Loucy (cell line): ENCODE results near the gene LAMB4.

Experiments
- H2AFZ ChIP-seq: fragments of 200-600 bp; sonication (generic); 2 replicates; pipeline ENCODE4 v1.6.0; 2016; ENCODE audit warnings: antibody characterized with exemption, mild to moderate bottlenecking, low read length, moderate library complexity
- H3F3A ChIP-seq: fragments of 200-600 bp; 2 replicates; pipeline ENCODE4 v1.6.0; 2016; ENCODE audit warnings: antibody characterized with exemption, low read depth, mild to moderate bottlenecking
- H3K27me3 ChIP-seq: fragments of 200-600 bp; sonication (generic); 2 replicates; pipeline ENCODE4 v1.6.1; 2014; ENCODE audit warnings: low read length, mild to moderate bottlenecking; ENCODE audit not compliant: insufficient read depth, poor library complexity, severe bottlenecking
- H3K36me3 ChIP-seq: fragments of 200-600 bp; sonication (generic); 2 replicates; pipeline ENCODE4 v1.6.1; 2016; ENCODE audit warnings: low read length; ENCODE audit not compliant: insufficient read depth
- H3K4me1 ChIP-seq: fragments of 200-600 bp; sonication (generic); 2 replicates; pipeline ENCODE4 v1.5.1; 2014; ENCODE audit warnings: low read length, mild to moderate bottlenecking; ENCODE audit not compliant: insufficient read depth, poor library complexity, severe bottlenecking
- H3K4me2 ChIP-seq: fragments of 200-600 bp; sonication (generic); 2 replicates; pipeline ENCODE4 v1.6.0; 2014; ENCODE audit warnings: antibody characterized with exemption, low read length, low read depth, mild to moderate bottlenecking; ENCODE audit not compliant: poor library complexity, severe bottlenecking
- H3K4me3 ChIP-seq: fragments of 200-600 bp; sonication (generic); 2 replicates; pipeline ENCODE4 v1.5.1; 2014; ENCODE audit warnings: low read length, mild to moderate bottlenecking, mixed read lengths; ENCODE audit not compliant: poor library complexity, severe bottlenecking
- H3K79me2 ChIP-seq: fragments of 200-600 bp; sonication (generic); 2 replicates; pipeline ENCODE4 v1.6.1; 2014; ENCODE audit warnings: low read length; ENCODE audit not compliant: insufficient read depth
- H3K9ac ChIP-seq: fragments of 200-600 bp; sonication (generic); 2 replicates; pipeline ENCODE4 v1.6.0; 2014; ENCODE audit warnings: mild to moderate bottlenecking, low read depth, low read length, moderate library complexity; ENCODE audit not compliant: poor library complexity, severe bottlenecking
- H3K9me2 ChIP-seq: fragments of 200-600 bp; sonication (generic); replicated peaks from 2 replicates; pipeline ENCODE4 v1.6.1; 2016; ENCODE audit warnings: low read depth, low read length, mixed read lengths
- H3K9me3 ChIP-seq: fragments of 200-600 bp; sonication (generic); 2 replicates; pipeline ENCODE4 v1.6.1; 2014; ENCODE audit warnings: mild to moderate bottlenecking, antibody characterized with exemption, low read length, low read depth; ENCODE audit not compliant: insufficient read depth
- H4K20me1 ChIP-seq: fragments of 200-600 bp; sonication (generic); 2 replicates; pipeline ENCODE4 v1.6.0; 2014; ENCODE audit warnings: antibody characterized with exemption, low read length, mild to moderate bottlenecking; ENCODE audit not compliant: insufficient read depth, poor library complexity, severe bottlenecking
- CTCF ChIP-seq: fragments of 200-600 bp; sonication (generic); conservative IDR thresholded peaks from 2 replicates; pipeline ENCODE4 v1.5.1; 2014; ENCODE audit warnings: mild to moderate bottlenecking, antibody characterized with exemption, low read length
- EZH2phosphoT487 ChIP-seq: fragments of 200-600 bp; IDR thresholded peaks from 2 replicates; pipeline ENCODE4 v1.6.1; 2018; ENCODE audit warnings: antibody characterized with exemption, mild to moderate bottlenecking, moderate library complexity, borderline replicate concordance

The LAMB4 gene

DNA sequence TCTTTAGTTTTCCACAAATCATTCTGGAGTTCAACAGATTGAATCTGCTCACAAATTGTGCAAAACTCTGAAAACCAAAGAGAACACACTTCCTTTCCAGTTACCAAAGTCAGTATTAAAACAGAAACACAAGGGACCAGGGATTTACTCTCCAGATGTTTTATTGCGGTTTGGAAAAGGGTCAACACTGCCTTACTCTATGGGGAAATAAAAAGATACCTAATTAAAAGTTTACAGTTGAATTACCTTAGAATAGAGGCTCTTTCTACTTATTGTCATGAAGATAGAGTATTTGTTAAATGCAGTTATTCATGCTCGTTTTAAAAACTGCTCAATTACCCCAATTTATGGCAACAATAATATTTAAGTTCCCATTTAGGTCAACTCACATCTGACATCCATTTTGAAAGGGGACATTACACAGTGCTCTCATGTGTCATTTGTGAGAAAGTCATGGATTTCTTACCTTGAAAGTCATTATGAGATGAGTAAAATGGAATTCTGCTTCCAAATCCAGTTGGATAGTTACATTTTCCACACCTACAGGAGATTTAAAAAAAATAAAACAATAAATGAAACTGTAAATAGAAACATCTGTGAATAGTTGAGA, 135.6 kb downstream of the LAMB4 start:
- no peaks in the 10 kb centered on the region for H3K9me2 ChIP-seq
- no peak overlapping the region for H3K4me2 ChIP-seq
- no peaks in the 10 kb centered on the region for H4K20me1 ChIP-seq
- no peaks in the 10 kb centered on the region for H3K27me3 ChIP-seq
- H3K4me1 ChIP-seq = no peaks in the 10 kb centered on the region
- H2AFZ ChIP-seq = no peak overlapping the region
- no peaks in the 10 kb centered on the region for H3K36me3 ChIP-seq
- no peaks in the 10 kb centered on the region for H3F3A ChIP-seq
- no peaks in the 10 kb centered on the region for H3K79me2 ChIP-seq
- no peak overlapping the region for H3K4me3 ChIP-seq
- TF ChIP-seq EZH2phosphoT487 = no peak
- no peak for TF ChIP-seq CTCF
- H3K9ac ChIP-seq = no peak overlapping the region
- H3K9me3 ChIP-seq = no peaks in the 10 kb centered on the region

- no peak overlapping the region for H3K4me3 ChIP-seq
- H3F3A ChIP-seq = no peaks in the 10 kb centered on the region
- no peaks in the 10 kb centered on the region for H3K27me3 ChIP-seq
- no peak overlapping the region for H2AFZ ChIP-seq
- no peak overlapping the region for H3K9ac ChIP-seq
- no peaks in the 10 kb centered on the region for H3K9me3 ChIP-seq
- H3K79me2 ChIP-seq = no peaks in the 10 kb centered on the region
- H3K36me3 ChIP-seq = no peaks in the 10 kb centered on the region
- TF ChIP-seq CTCF (no peak), EZH2phosphoT487 (no peak)
- H3K9me2 ChIP-seq = no peaks in the 10 kb centered on the region
- no peak overlapping the region for H3K4me2 ChIP-seq
- no peaks in the 10 kb centered on the region for H3K4me1 ChIP-seq
- no peaks in the 10 kb centered on the region for H4K20me1 ChIP-seq
Observed at GRCh38 chr7:107993891-107994291, 136.3 kb downstream of the LAMB4 start.

DNA sequence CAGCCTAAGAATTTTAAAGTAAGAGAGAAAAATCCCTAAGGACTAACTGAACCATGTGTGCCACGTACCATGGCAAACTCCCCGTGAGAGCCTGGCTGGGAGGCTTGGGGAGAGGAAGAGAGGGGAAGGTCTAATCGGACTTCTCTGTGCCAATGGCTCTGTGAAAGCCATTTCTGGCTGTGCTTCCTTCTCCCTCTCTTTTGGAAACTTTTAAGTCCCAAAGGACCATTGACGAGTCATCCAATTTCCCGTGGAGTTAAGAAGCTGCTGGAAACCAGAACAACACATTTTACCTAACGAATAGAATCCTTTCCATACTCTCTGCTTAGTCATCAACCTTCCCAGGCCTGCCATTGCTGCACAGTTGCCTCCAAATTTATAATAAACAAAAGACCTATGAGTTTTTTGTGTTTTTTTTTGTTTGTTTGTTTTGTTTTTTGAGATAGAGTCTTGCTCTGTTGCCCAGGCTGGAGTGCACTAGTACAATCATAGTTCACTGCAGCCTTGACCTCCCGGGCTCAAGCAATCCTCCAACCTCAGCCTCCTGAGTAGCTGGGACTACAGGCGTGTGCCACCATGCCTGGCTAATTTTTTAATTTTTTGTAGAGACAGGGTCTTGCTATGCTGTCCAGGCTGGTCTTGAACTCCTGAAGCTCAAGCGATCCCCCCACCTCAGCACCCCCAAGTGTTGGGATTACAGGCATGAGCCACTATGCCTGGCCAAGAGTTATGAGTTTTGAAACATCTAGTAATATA, 140.4 kb downstream of the LAMB4 start:
- no peaks in the 10 kb centered on the region for H4K20me1 ChIP-seq
- H3K4me3 ChIP-seq = no peak overlapping the region
- no peaks in the 10 kb centered on the region for H3K4me1 ChIP-seq
- H3K27me3 ChIP-seq = no peaks in the 10 kb centered on the region
- H3K9ac ChIP-seq = no peak overlapping the region
- no peaks in the 10 kb centered on the region for H3K79me2 ChIP-seq
- no peaks in the 10 kb centered on the region for H3F3A ChIP-seq
- no peak overlapping the region for H3K4me2 ChIP-seq
- no peak for TF ChIP-seq CTCF
- TF ChIP-seq EZH2phosphoT487 = no peak
- no peak overlapping the region for H2AFZ ChIP-seq
- no peaks in the 10 kb centered on the region for H3K9me3 ChIP-seq
- no peaks in the 10 kb centered on the region for H3K9me2 ChIP-seq
- no peaks in the 10 kb centered on the region for H3K36me3 ChIP-seq
